GM10847 (cell line): ENCODE data around the gene BICDL2.

Source experiments
- POLR2A ChIP-seq: IDR thresholded peaks from 2 replicates; pipeline ENCODE4 v1.6.1; 2011; ENCODE audit not compliant: insufficient read length; ENCODE audit errors: extremely low read depth

The BICDL2 gene

DNA sequence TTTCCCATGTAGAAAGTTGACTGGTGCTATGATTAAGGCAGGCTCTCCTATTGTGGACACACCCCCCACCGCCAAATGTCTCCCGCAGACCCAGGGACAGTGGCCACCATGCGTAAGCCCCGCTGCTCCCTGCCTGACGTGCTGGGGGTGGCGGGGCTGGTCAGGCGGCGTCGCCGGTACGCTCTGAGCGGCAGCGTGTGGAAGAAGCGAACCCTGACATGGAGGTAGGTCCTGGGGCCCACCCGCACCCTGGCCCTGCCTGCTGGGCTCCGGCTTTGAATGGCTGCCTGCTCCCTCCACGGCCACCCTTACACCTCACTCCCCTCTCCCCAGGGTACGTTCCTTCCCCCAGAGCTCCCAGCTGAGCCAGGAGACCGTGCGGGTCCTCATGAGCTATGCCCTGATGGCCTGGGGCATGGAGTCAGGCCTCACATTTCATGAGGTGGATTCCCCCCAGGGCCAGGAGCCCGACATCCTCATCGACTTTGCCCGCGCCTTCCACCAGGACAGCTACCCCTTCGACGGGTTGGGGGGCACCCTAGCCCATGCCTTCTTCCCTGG is 13.3 kb upstream of the BICDL2 start:
- TF ChIP-seq POLR2A, result no peak

DNA sequence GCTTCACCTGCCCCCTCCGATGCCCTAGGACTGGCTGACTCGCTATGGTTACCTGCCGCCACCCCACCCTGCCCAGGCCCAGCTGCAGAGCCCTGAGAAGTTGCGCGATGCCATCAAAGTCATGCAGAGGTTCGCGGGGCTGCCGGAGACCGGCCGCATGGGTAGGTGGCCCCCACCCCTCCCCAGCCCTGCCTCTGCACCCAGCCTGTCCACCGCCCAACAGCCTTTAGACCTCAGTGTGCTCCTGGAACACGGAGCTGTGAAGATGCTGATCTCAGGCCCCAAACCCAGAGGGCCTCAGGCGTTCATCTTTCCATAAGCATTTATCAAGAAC is 10.6 kb upstream of the BICDL2 start:
- TF ChIP-seq POLR2A, result no peak

DNA sequence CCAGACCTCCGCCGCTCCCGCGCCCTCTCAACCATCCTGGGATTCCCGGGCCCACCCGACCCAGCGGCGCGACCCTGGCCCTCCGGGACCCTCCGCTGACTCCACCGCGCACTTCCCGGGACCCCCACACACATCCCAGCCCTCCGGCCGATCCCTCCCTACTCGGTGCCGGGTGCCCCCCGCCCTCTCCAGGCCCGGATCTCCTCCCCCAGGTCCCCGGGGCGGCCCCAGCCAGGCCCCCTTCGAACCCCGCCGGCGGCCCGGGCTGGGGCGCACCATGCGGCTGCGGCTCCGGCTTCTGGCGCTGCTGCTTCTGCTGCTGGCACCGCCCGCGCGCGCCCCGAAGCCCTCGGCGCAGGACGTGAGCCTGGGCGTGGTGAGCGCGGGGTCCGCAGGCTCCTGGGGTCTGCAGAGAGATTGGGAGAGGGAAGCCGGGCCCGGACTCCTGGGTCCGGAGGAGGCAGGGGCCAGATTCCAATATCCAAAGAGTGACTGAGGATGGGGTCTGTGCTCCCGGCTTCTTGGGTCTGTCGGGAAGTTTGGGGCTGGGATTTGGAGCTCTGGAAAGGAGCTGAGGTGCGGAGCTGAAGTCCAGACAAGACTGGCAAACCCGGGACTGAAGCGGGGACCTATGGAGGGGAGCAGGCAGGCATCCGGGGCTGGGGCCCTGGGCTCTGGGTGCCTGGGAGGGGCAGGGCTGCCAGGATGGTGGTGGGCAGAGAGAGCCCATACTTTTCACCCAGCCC is 10.1 kb upstream of the BICDL2 start:
- TF ChIP-seq POLR2A, result no peak

DNA sequence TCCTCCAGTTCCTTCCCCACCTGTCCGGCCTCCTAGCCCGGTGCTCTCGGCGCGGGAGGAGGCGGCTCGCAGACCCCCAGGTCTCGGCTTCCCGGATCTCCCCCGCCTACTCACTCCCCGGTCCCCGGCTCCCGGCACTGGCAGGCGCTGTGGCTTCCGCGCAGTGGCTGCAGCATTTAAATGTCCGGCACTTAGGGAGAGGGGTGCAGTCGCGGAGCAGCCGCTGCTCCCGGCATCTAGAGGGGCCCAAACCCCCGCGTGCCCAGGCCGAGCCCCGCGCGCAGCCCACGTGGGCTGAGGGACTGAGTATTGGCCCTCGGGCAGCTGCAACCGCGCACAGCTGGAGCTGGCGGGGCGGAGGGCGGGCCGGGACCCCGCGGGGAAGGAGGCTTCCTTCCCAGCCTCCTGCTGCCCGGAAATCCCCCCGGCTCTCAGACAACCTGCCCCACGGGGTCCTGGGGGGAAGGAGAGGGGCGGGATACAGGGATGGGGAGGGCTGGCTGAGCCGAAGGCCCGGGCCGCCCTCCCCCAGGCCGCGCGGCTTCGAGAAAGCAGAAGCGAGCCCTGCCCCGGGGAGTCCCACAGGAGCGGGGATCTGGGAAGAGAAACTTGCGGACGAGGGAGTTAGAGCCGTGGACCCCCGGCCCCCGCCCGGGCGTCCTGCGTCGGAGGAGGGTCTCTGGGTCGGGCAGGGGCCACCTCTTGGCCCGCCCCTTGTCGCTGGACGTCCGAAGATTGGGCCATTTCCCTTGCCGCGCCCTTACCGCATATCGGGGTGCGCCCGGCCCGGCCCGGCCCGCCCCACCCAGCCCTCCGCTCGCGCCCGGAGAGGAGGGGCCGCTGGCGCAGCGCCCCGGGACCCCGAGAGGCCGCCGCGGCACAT is 9.3 kb upstream of the BICDL2 start, which contains the start of gene MMP25:
MMP25 (plus strand) TSS at position 804 of the 883 bp plus-strand sequence. CDS start 357 bp downstream, outside the sequence.
- TF ChIP-seq POLR2A, result no peak

- TF ChIP-seq POLR2A, result no peak
Observed at GRCh38 chr16:3044708-3045107, 8.0 kb upstream of the BICDL2 start.

DNA sequence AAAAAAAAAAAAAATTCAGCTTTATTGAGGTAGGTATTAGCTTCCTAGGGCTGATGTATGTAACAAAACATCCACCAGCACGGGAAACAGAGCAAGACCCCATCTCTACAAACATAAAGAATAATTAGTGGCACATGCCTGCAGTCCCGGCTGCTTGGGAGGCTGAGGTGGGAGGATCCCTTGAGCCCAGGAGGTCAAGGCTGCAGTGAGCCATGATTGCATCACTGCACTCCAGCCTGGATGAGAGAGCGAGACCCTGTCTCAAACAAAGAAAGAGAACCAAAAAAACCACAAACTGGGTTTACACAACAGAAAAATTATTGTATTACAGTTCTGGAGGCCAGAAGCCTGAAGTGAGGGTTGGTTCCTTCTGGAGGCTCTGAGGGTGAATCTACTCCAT is 5.6 kb upstream of the BICDL2 start:
- no peak for TF ChIP-seq POLR2A

GRCh38 chr16:3038896-3039295 is 2.2 kb upstream of the BICDL2 start:
- no peak for TF ChIP-seq POLR2A

GRCh38 chr16:3038256-3038655 is 1.5 kb upstream of the BICDL2 start:
- TF ChIP-seq POLR2A, result no peak

DNA sequence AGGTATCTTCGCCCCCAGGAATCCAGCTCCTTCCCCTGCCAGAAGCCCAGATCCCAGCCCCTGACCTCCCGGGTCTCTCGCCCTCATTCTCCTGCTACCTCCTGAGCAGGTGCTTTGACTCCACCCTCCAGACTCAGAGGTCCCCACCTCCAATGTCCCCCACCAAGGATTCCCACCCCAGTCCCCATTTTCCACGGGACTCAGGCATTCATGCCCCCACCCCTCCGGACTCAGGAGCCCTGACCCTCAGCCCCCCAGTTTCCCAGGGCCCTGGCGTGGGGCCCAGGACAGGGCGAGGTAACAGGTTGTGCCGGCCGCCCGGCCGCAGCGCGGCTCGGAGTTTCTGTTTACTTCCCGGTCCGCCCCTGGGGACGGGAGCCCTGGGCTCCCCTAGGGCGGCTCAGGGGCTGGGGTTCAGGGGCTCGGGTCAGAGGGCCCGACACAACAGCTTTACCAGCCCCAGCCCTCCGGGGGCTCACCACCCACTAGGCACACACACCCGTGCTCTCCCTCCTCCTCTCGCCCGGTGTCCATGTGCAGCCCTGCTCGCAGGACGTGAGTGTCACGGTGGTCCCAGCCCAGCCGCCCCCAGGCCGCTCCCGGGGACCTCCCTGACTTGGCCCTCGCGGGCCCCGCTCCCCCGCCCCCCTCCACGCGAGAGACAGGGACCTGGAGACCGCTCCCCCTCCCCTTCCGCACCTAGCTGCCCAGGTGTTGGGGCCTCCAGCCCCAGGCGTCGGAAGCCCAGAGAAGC is 595 bp downstream of the BICDL2 start:
- no peak for TF ChIP-seq POLR2A

- TF ChIP-seq POLR2A, result no peak
Observed at GRCh38 chr16:3035289-3035971, 1.3 kb downstream of the BICDL2 start.

DNA sequence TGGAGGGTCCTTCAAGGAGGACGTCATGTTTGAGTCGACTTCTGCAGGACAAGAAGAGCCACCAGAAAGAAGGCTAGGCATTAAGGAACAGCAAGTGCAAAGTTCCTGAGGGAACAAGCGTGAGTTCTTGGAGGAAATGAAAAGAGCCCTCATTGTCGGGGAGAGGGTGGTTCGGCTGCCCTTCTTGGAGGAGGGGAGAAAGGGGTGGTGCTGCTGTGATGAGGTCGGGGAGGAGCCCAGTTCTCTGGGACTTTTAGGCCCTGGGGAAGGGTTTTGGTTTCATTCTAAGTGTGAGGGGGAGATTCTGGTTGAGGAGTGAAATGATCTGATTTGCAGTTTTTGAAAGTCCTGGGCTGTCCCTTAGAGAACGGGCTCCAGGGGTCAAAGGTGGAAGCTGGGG is 4.1 kb downstream of the BICDL2 start:
- TF ChIP-seq POLR2A, result no peak

GRCh38 chr16:3030222-3031212 is 6.2 kb downstream of the BICDL2 start:
- no peak for TF ChIP-seq POLR2A

DNA sequence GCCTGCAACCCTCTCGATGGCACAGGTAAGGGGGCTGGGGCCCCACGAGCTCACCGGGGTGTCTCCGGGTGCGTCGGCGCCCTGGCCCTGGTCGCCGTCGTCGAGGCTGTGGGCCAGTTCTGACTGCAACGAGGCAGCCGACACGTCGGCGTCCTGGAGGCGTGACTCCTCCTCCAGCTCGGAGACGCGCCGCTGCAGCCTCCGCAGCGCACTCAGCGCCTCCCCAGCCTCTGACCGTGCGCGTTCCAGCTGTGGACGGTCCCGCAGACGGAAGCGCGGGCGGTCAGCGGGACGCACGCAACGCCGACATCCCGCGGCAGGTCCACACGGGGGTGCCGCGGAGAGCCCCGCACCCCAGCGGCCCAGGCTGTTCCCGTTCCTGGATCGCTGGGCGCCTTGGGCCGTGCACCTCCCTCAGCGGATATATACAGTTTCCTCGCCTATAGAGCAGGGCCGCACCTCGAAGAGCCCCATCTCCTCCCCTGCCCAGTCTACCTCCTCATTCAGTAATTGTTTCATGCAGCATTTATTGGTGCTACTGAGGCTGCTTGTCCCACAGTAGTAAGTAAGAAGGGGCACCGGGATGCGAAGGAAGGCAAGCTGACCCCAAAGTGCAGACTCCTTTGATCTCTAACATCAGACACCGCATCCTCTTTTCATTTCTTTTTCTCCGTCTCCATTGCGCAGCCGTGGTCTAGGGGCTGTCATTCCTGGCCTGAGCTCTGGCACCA is 7.1 kb downstream of the BICDL2 start:
- no peak for TF ChIP-seq POLR2A
